COR-L47 (cell line): ENCODE measurements around the gene MRPS7.

Source experiments
- DNase-seq: peaks from one replicate; lab custom pipeline; 2025; lab: John Stamatoyannopoulos, UW

MRPS7 gene

GRCh38 chr17:75313941-75314551 lies 52.4 kb downstream of the MRPS7 start:
- DNase-seq = no peak

- no peak for DNase-seq
These were observed 54.0 kb downstream of the MRPS7 start for GRCh38 chr17:75315541-75316243.
